GM21360 (cell line): ENCODE measurements around the gene PPP3CA.
"Not testable (repeated sequence)": the region's sequence is repeated elsewhere in the genome, so short reads cannot be mapped to it uniquely, and the experiment has no call there.

Experiments
- ATAC-seq: cut with Tn5 transposase; IDR thresholded peaks from one replicate; pipeline ENCODE4 v1.9.1; 2021; ENCODE audit warnings: mild to moderate bottlenecking, moderate library complexity; ENCODE audit not compliant: unreplicated experiment

The PPP3CA gene

GRCh38 chr4:101152521-101152920 lies 194.8 kb downstream of the PPP3CA start:
- ATAC-seq = no peak

DNA sequence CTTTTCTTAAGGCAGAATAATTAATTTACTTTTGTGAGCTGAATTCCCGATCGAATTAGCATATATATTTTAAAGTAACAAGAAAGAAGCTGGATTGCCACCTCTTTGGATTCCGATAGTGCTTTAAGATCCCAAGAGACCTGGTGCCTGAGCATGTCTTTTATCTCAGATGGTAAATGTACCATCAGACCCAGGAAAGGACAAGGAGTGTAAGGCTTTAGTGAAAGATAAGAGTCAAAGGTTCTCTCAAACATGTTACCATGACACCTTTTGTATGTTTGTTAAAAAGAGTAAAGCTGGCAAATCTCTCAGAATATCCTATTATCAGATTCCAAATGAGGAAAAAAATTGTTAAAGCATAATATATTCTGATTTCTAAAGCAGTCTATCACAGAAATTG lies 198.8 kb downstream of the PPP3CA start:
- no peak for ATAC-seq

- no peak for ATAC-seq
Observed at GRCh38 chr4:101147283-101147682, 200.0 kb downstream of the PPP3CA start.

- no peak for ATAC-seq
Observed at GRCh38 chr4:101145021-101145420, 202.3 kb downstream of the PPP3CA start.

GRCh38 chr4:101142259-101142658 lies 205.1 kb downstream of the PPP3CA start:
- ATAC-seq = no peak

GRCh38 chr4:101141855-101142254 lies 205.5 kb downstream of the PPP3CA start:
- ATAC-seq = no peak

DNA sequence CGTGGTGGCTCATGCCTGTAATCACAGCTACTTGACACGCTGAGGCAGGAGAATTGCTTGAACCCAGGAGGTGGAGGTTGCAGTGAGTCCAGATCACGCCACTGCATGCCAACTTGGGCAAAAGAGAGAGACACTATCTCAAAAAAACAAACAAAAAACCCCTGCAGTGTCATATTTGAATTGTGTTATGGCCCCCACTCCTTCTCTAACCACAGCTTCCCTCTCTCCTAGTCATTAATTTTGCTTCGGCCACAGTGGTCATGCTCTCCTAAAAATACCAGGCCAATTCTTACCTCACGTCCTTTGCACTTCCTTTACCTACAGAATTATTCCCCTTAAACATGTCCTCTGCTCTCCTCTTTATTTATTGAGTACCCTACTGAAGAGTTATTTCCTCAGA lies 206.1 kb downstream of the PPP3CA start:
- ATAC-seq = no peak

DNA sequence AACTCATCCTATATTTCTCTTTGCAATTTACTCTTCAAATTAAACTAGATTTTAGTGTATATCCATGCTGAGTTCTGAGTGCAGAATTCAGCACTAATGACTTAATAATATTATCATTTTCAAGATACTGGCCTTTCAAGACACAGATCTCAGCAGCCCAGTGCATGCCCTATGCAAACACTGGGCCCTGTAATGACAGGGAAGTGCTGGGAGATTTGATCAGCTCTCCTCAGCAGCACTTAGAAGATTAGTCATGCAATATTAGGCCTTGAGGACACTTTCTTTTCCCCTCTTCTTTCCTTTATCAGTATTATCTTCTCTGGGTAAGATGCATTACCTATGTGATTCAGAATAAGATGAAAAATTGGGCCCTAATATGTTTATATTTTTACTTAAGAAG lies 207.1 kb downstream of the PPP3CA start:
- ATAC-seq = no peak

DNA sequence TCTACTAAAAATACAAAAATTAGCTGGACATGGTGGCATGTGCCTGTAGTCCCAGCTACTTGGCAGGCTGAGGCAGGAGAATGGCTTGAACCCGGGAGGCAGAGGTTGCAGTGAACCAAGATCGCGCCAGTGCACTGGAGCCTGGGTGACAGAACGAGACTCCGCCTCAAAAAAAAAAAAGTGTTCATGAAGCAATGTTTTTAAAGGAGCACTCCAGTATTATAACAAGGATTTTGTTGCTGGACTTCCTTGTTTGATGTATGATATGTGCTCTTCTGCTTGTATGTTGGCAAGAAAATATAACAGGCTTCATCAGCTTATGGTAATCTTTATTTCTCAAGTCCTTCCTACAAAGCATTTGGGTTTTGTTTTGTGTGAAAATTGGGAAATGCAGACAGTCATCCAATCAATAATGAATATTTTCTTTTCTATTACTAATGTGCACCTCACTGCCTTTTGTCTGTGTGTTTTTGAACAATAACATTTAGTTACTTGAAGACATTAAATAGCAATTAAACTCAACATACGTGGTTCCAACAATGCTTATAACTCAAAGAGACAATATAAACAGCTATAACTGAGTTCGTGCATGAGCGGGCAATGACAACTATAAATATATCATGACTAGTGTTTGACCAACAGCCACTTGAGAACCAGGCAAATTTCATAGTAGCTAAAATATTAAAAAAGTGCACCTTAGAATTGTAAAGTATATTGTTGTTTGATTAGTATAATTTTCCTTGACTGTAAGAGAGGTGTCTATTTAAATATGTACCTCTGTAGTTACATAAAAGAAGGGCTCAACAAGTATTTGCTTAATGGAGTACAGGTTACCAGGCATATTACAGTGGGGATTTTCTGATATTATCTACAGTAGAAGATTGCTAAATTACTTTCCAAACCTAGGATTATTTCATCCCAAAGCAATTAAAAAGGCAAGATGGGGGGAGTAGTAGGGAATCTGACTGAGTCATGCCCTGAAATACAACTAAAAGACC lies 210.7 kb downstream of the PPP3CA start:
- no peak for ATAC-seq

GRCh38 chr4:101135371-101136010 lies 211.8 kb downstream of the PPP3CA start:
- no peak for ATAC-seq

- not testable (repeated sequence) for ATAC-seq
Observed at GRCh38 chr4:101131058-101131457, 216.3 kb downstream of the PPP3CA start.

DNA sequence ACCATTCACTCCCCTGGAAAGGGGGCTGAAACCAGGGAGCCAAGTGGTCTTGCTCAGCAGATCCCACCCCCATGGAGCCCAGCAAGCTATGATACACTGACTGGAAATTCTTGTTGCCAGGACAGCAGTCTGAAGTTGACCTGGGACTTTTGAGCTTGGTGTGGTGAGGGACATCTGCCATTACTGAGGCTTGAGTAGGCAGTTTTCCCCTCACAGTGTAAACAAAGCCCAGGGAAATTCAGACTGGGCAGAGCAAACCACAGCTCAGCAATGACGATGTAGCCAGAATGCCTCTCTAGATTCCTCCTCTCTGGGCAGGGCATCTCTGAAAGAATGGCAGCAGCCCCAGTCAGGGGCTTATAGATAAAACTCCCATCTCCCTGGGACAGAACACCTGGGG lies 218.4 kb downstream of the PPP3CA start:
- ATAC-seq = not testable (repeated sequence)

- no peak for ATAC-seq
Observed at GRCh38 chr4:101128473-101128872, 218.9 kb downstream of the PPP3CA start.

DNA sequence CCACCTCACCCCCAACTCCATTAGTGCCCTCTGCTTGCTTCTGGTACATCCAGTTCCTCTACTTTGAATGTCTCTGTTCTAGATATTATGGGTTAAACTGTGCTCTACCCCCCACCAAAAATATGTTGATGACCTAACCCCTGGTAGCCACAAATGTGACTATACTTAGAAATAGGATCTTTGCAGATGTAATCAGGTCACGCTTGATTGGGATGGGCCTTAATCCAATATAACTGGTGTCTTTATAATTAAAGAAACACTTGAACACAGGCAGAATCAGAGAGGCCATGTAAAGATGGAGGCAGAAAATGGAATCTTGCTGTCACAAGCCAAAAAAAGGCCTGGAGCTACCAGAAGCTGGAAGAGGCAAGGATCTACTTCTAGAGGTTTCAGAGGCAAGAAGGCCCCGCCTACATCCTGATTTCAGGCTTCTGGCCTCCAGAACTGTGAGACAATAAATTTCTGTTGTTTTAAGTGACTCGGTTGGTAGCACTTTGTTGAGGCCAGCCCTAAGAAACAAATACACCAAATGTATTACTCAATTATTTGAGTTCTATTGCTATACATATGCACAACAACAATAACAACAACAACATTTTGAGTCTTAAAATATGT lies 220.0 kb downstream of the PPP3CA start:
- no peak for ATAC-seq

GRCh38 chr4:101126059-101126458 lies 221.3 kb downstream of the PPP3CA start:
- no peak for ATAC-seq

DNA sequence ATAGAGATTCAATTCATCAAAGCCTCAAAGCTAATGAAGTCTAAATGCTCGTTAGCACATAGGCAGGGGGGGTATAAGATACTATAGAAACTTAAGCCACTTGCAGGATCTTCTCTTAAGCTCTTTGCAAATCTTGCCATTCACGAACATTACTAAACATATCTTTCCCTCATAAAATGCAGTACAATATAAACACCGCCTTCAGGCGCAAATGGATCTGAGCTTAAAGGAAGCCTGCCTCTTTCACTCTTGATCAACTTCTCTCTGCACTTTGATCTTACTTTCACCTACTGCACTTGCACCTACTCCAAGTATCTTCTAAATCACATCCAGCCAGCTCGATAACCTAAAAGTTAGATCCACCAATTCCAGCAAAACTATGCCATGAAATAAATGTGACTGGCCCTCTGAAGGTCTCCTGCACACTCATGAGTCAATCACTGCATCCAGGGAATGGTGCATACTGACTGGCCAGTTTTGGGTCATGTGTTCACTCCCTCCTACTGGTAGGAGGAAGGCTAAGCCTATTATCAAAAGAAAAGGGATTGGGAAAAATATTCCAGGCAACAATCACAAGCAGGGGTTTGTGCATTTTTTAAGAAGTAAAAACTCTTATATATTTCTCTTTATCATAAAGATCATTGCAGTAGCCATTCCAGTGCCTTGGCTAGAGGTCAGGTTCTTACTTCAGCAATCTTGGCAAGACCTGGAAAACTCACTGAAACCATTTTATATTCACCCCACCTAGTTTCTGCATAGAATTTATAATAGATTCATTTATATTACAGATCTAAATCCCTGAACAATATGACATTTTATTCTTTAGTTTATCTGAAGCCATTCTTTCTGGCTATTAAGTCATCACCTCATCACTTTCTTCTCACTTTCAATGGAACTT lies 222.0 kb downstream of the PPP3CA start:
- ATAC-seq = no peak

DNA sequence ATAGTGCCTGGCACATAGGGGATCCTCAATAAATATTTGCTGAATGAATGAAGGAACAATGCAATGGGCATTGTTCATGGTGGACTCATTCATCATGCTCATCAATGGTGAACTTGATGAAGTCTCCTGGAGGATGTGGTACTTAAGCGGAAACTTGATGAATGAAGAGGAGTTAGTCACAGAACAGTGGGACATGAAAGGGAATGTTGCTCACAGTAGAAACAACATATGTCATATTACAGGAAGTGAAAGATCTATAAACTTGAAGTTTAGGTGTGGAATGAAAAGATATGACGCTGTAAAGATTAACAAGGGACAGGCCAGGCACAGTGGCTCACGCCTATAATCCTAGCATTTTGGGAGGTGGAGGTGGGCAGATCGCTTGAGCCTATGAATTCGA lies 224.1 kb downstream of the PPP3CA start:
- no peak for ATAC-seq

DNA sequence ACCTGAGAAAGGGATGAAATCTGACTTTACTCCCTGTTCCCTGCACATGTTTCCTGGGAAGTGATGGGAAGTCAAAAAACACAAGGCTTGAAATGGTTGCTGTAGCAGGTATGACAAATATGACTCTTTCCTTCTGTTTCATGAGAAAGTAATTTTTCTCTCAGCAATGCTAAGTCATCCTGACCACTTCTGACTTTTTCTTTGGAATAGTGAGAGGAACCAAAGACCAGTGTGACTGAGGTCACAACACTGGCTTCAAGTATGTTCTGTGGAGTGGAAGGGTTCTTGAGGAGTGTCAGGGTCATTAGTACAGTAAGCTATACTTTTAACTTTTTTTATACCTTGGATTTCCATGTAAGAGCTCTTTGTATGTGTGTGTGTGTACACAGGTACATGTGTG lies 225.3 kb downstream of the PPP3CA start:
- no peak for ATAC-seq

DNA sequence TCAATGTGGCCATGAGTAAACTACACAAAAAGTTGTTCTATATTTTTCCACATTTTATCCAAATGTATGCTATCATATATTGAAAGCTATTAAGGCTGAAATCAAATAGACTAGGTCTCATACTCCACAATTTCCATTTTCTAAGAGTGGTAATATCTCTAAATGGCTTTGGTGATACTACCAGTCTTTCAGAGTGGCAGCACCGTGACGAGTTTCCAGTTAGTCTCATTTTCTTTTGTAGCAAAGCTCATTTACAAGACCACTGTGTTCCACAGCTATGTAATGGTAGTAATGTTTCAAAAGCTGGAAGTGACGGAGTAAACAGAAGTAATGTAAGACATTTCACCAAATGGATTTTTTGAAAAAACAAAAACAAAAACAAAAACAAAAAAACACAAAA lies 228.2 kb downstream of the PPP3CA start:
- ATAC-seq = no peak

DNA sequence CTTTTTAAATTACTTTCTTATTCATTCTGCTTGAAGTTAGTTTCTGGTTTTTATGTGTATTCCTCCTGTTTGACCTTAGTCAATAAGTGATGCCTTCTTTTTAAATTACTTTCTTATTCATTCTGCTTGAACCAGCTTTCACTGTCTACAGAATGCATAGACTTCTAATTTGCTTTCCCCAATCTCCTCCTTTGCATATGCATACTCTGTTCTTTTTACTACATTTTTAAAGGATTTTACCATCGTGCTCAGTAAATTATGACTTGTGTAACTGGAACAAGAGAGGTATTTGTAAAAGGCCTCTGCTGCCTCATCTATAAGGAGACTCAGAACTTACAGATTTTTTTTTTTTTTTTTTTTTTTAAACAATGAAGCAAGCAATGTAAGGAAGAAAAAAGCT lies 228.7 kb downstream of the PPP3CA start:
- no peak for ATAC-seq

DNA sequence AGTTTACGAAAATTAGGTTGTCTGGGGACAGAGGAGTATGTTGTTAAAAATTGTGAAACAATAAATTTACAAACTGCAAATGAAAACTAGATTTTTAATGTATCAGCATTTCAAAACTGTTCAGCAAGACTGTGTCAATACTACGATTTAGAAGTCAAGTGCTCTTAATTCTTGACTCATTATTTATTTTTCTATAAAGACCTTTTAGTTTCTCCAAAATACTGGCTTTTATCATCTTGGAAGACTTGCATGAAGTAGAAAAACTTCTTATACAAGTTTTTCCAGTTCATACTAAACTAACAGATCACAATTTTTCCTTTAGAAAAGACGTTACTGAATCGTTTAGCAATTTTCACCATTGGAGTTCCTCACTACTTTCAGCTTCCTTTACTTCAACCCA lies 231.4 kb downstream of the PPP3CA start:
- ATAC-seq = no peak
